Measurements from ENCODE around the gene BTN3A1.

Gene BTN3A1

GRCh38 chr6:26392932-26393636 is 9.0 kb upstream of the BTN3A1 start (continued):
- no peak for TF ChIP-seq ZNF565 (CRISPR knock-in tag; conservative IDR thresholded peaks at IDR 0.05; ENCODE audit: low read depth)

- ATAC-seq = peak; percentile 47
- TF ChIP-seq ESRRG (CRISPR knock-in tag; IDR thresholded peaks at IDR 0.05) (no peak), OSR1 (CRISPR knock-in tag; IDR thresholded peaks at IDR 0.05) (no peak), POU6F1 (CRISPR knock-in tag; IDR thresholded peaks at IDR 0.05; ENCODE audit: borderline replicate concordance, low read depth) (no peak), ZFP3 (CRISPR knock-in tag; IDR thresholded peaks at IDR 0.05) (no peak), RARB (CRISPR knock-in tag; IDR thresholded peaks at IDR 0.05) (no peak), PPARA (CRISPR knock-in tag; IDR thresholded peaks at IDR 0.05; ENCODE audit: borderline replicate concordance) (no peak), ZNF8 (CRISPR knock-in tag; IDR thresholded peaks at IDR 0.05) (no peak), ZFP30 (CRISPR knock-in tag; IDR thresholded peaks at IDR 0.05) (no peak), CSDC2 (CRISPR knock-in tag; IDR thresholded peaks at IDR 0.05) (no peak), ZNF70 (CRISPR knock-in tag; IDR thresholded peaks at IDR 0.05) (no peak)
- TF ChIP-seq, protein P1, sequence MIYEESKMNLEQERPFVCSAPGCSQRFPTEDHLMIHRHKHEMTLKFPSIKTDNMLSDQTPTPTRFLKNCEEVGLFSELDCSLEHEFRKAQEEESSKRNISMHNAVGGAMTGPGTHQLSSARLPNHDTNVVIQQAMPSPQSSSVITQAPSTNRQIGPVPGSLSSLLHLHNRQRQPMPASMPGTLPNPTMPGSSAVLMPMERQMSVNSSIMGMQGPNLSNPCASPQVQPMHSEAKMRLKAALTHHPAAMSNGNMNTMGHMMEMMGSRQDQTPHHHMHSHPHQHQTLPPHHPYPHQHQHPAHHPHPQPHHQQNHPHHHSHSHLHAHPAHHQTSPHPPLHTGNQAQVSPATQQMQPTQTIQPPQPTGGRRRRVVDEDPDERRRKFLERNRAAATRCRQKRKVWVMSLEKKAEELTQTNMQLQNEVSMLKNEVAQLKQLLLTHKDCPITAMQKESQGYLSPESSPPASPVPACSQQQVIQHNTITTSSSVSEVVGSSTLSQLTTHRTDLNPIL (CRISPR knock-in tag; IDR thresholded peaks at IDR 0.05; ENCODE audit: low read depth) = no peak
- TF ChIP-seq, protein P2, sequence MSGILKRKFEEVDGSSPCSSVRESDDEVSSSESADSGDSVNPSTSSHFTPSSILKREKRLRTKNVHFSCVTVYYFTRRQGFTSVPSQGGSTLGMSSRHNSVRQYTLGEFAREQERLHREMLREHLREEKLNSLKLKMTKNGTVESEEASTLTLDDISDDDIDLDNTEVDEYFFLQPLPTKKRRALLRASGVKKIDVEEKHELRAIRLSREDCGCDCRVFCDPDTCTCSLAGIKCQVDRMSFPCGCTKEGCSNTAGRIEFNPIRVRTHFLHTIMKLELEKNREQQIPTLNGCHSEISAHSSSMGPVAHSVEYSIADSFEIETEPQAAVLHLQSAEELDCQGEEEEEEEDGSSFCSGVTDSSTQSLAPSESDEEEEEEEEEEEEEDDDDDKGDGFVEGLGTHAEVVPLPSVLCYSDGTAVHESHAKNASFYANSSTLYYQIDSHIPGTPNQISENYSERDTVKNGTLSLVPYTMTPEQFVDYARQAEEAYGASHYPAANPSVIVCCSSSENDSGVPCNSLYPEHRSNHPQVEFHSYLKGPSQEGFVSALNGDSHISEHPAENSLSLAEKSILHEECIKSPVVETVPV (CRISPR knock-in tag; IDR thresholded peaks at IDR 0.05) = no peak
Measured at GRCh38 chr6:26394289-26394688, 7.8 kb upstream of the BTN3A1 start.

DNA sequence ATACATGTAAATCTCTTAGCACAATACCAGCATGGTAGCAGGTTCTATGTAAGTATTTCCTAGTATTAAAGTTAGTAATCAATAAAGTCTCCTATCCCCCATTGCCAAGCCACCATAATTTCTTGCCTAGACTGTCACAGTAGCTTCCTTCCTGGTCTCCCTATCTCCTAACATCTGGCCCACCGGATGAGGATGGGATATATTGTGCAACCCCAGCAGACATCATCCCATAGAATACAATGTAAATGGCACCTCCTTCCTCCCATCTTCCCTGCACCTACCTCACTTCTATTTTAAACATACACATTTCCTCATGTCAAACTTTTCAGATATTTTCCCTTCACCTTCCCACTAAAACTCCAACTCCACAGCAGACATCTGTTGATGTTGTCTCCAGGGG is 3.5 kb upstream of the BTN3A1 start:
- TF ChIP-seq ESRRG (CRISPR knock-in tag; IDR thresholded peaks at IDR 0.05) (no peak), BACH2 (CRISPR knock-in tag; IDR thresholded peaks at IDR 0.05; ENCODE audit: borderline replicate concordance) (no peak), ZFP30 (CRISPR knock-in tag; IDR thresholded peaks at IDR 0.05) (no peak), SNAI2 (CRISPR knock-in tag; IDR thresholded peaks at IDR 0.05) (no peak), TOX (CRISPR knock-in tag; IDR thresholded peaks at IDR 0.05; ENCODE audit: borderline replicate concordance) (no peak), ZFP3 (CRISPR knock-in tag; IDR thresholded peaks at IDR 0.05) (no peak), RARB (CRISPR knock-in tag; IDR thresholded peaks at IDR 0.05) (no peak), OSR1 (CRISPR knock-in tag; IDR thresholded peaks at IDR 0.05) (no peak), TCF4 (CRISPR knock-in tag; IDR thresholded peaks at IDR 0.05; ENCODE audit: borderline replicate concordance) (no peak), ZNF8 (CRISPR knock-in tag; IDR thresholded peaks at IDR 0.05) (no peak), ISL1 (CRISPR knock-in tag; IDR thresholded peaks at IDR 0.05) (no peak), GLIS3 (CRISPR knock-in tag; IDR thresholded peaks at IDR 0.05) (no peak), ARNTL (CRISPR knock-in tag; IDR thresholded peaks at IDR 0.05; ENCODE audit: borderline replicate concordance, low read depth) (no peak)
- TF ChIP-seq, protein P2 (CRISPR knock-in tag; IDR thresholded peaks at IDR 0.05) = no peak
- TF ChIP-seq, protein P1 (CRISPR knock-in tag; IDR thresholded peaks at IDR 0.05; ENCODE audit: low read depth) = no peak

DNA sequence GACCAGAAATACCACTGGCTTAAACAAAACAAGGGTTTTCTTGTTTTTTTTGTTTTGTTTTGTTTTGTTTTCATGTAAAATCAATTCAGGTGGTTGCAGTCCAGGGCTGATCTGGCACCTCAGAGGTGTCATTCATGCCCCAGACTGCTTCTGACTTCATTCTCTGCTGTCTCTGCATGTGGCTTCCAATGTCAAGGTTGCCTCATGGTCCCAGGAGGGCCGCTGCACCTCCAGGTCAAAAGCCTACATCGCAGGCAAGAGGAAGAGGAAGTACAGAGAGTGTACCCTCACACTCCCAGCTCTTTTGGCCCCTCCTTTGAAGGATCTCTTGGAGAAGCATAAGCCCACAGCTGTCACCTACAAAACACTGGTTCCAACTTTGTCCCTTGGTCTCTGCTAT is 1.4 kb upstream of the BTN3A1 start:
- no peak for ATAC-seq
- TF ChIP-seq ZNF70 (CRISPR knock-in tag; IDR thresholded peaks at IDR 0.05) (no peak), RARB (CRISPR knock-in tag; IDR thresholded peaks at IDR 0.05) (no peak), POU6F1 (CRISPR knock-in tag; IDR thresholded peaks at IDR 0.05; ENCODE audit: borderline replicate concordance, low read depth) (no peak), ISL1 (CRISPR knock-in tag; IDR thresholded peaks at IDR 0.05) (no peak), ESRRG (CRISPR knock-in tag; IDR thresholded peaks at IDR 0.05) (no peak), TSHZ2 (CRISPR knock-in tag; IDR thresholded peaks at IDR 0.05) (no peak), ZC3H10 (CRISPR knock-in tag; IDR thresholded peaks at IDR 0.05) (no peak), TCF4 (CRISPR knock-in tag; IDR thresholded peaks at IDR 0.05; ENCODE audit: borderline replicate concordance) (no peak), GLIS3 (CRISPR knock-in tag; IDR thresholded peaks at IDR 0.05) (no peak), CSDC2 (CRISPR knock-in tag; IDR thresholded peaks at IDR 0.05) (no peak), ZFP3 (CRISPR knock-in tag; IDR thresholded peaks at IDR 0.05) (no peak)

More for the DNA sequence above, 3.5 kb upstream of the BTN3A1 start:
- no peak for ATAC-seq
